HepG2 (cell line): ENCODE measurements around the gene SDK1. TPM values are rescaled to one million over a fixed set of nuclear protein-coding genes. Genes with fewer than 3 reads are reported as not detected.
A peak's percentile ranks its signal among the peaks of the same experiment; 100 is the strongest.

Experiments used
- ATAC-seq: fragments of 200-7000 bp; cut with Tn5 transposase; 3 replicates; pipeline ENCODE4 v1.9.1; 2020; ENCODE audit warnings: mild to moderate bottlenecking, moderate library complexity
- BruUV-seq: library from RNA; stranded (reverse); fragments of 400-500 nt; replicated peaks from 2 replicates; lab custom pipeline; 2021; lab: Mats Ljungman, UMichigan
- CTCF ChIA-PET: fragments of 300-600 bp; formaldehyde crosslinking; extraction: SDS; loops from one replicate; lab custom pipeline; 2021; ENCODE audit warnings: low total read pairs, inconsistent platforms, low intra/inter-chr PET ratio; lab: Yijun Ruan, JAX
- POLR2A ChIA-PET: fragments of 350-600 bp; sonication (Branson Sonifier 250); formaldehyde crosslinking; loops from one replicate; lab custom pipeline; 2020; ENCODE audit warnings: antibody characterized with exemption, inconsistent platforms; lab: Yijun Ruan, JAX
- DNase-seq: peaks from one replicate; pipeline ENCODE4 v3.0.0-alpha.2; 2015; ENCODE audit warnings: low spot score
- FAIRE-seq: peaks from 3 replicates; lab custom pipeline; 2011; peaks lifted over from hg19 to GRCh38; lab: Jason Lieb, UNC
- H2AFZ ChIP-seq: one replicate; pipeline ENCODE4 v1.6.1; 2011; ENCODE audit warnings: low read length, inconsistent platforms
- H3K27ac ChIP-seq: fragments of 300-600 bp; 3 replicates; pipeline ENCODE4 v1.8.0; 2011; ENCODE audit warnings: mixed run types, mild to moderate bottlenecking, mixed read lengths, low read length, inconsistent platforms; ENCODE audit not compliant: insufficient read depth; ENCODE audit errors: extremely low read length
- H3K27me3 ChIP-seq, 2 experiments: fragments of 200-600 bp in 1 of 2; 2 replicates in 1 of 2; 3 replicates in 1 of 2; pipeline versions ENCODE4 v1.6.0 to v1.8.0; 2011; ENCODE audit warnings: low read length in 2 of 2, mild to moderate bottlenecking in 2 of 2, moderate library complexity in 2 of 2, inconsistent platforms in 1 of 2; ENCODE audit not compliant: insufficient read depth in 2 of 2, control insufficient read depth in 1 of 2
- H3K36me3 ChIP-seq, 2 experiments: fragments of 200-600 bp in 1 of 2; replicated peaks in 1 of 2; 2 replicates in 1 of 2; 3 replicates in 1 of 2; pipeline versions ENCODE4 v1.5.1 to v1.8.0; 2011; ENCODE audit warnings: low read length in 2 of 2, inconsistent platforms in 1 of 2; ENCODE audit not compliant: insufficient read depth in 2 of 2, control insufficient read depth in 1 of 2
- H3K4me1 ChIP-seq: 2 replicates; pipeline ENCODE4 v1.5.1; 2012; ENCODE audit warnings: low read length, inconsistent platforms; ENCODE audit not compliant: insufficient read depth
- H3K4me2 ChIP-seq: 2 replicates; pipeline ENCODE4 v1.6.0; 2011; ENCODE audit warnings: low read depth, low read length, inconsistent platforms
- H3K4me3 ChIP-seq, 3 experiments: fragments of 200-600 bp in 1 of 3; sonication (generic), shearing (Covaris generic) in 1 of 3; replicated peaks in 1 of 3; 2 replicates each; pipeline ENCODE4 v1.5.1; 2011 to 2016; ENCODE audit warnings: low read length in 3 of 3, inconsistent platforms in 2 of 3, low read depth in 2 of 3, mild to moderate bottlenecking in 2 of 3, control low read depth in 1 of 3, mixed read lengths in 1 of 3; ENCODE audit not compliant: insufficient read depth in 1 of 3
- H3K79me2 ChIP-seq: one replicate; pipeline ENCODE4 v1.6.1; 2011; ENCODE audit warnings: low read length, inconsistent platforms; ENCODE audit not compliant: insufficient read depth
- H3K9ac ChIP-seq: 2 replicates; pipeline ENCODE4 v1.6.0; 2011; ENCODE audit warnings: mild to moderate bottlenecking, low read depth, low read length, inconsistent platforms; ENCODE audit not compliant: insufficient read depth
- H3K9me3 ChIP-seq: 2 replicates; pipeline ENCODE4 v1.5.1; 2012; ENCODE audit warnings: mild to moderate bottlenecking, low read length
- H4K20me1 ChIP-seq: 2 replicates; pipeline ENCODE4 v1.6.0; 2011; ENCODE audit warnings: inconsistent platforms, mild to moderate bottlenecking, low read length, moderate library complexity; ENCODE audit not compliant: insufficient read depth
- ATF7 ChIP-seq, 2 experiments: fragments of 450-650 bp in 1 of 2; sonication (generic) in 1 of 2; formaldehyde crosslinking in 1 of 2; IDR thresholded peaks; 2 replicates each; pipeline versions ENCODE4 v1.4.0 to v1.6.1; 2016 to 2020; ENCODE audit warnings: antibody characterized with exemption in 1 of 2, mild to moderate bottlenecking in 1 of 2, missing genetic modification reagents in 1 of 2
- BRF2 ChIP-seq: sonication (generic); formaldehyde crosslinking; IDR thresholded peaks from 2 replicates; pipeline ENCODE4 v1.8.1; 2022; ENCODE audit warnings: mild to moderate bottlenecking, missing genetic modification reagents
- CREB1 ChIP-seq, 2 experiments: fragments of 450-650 bp in 1 of 2; IDR thresholded peaks; 2 replicates each; pipeline ENCODE4 v1.6.1; 2016 to 2017; ENCODE audit warnings: control low read depth in 1 of 2, mild to moderate bottlenecking in 1 of 2, missing compliant biosample characterization in 1 of 2, missing genetic modification characterization in 1 of 2
- CTCF ChIP-seq: sonication (generic); formaldehyde crosslinking; IDR thresholded peaks from 2 replicates; pipeline ENCODE4 v1.5.0; 2020; ENCODE audit warnings: mild to moderate bottlenecking, missing genetic modification reagents, moderate library complexity
- MAF1 ChIP-seq: sonication (generic); formaldehyde crosslinking; IDR thresholded peaks from 2 replicates; pipeline ENCODE4 v1.5.0; 2020; ENCODE audit warnings: missing genetic modification reagents, borderline replicate concordance
- RAD21 ChIP-seq: fragments of 450-650 bp; formaldehyde crosslinking; IDR thresholded peaks from 2 replicates; pipeline ENCODE4 v1.5.0; 2020; ENCODE audit warnings: mild to moderate bottlenecking
- STAG1 ChIP-seq: sonication (generic); formaldehyde crosslinking; IDR thresholded peaks from 2 replicates; pipeline ENCODE4 v1.4.0; 2020; ENCODE audit warnings: missing genetic modification reagents
- WGBS: methylation state at CpG from one replicate; pipeline ENCODE4 v1.1.6; 2017; ENCODE audit warnings: low lambda C conversion rate; 5-methylcytosine and 5-hydroxymethylcytosine counted together
- in situ Hi-C: cut with HindIII; loops from 2 replicates; pipeline ENCODE4 v1.10.0; 2017; ENCODE audit warnings: low pct_unique_long_range_greater_than_20kb; ENCODE audit not compliant: extremely low pct_ligation_motif_present
- intact Hi-C: fragments of 100-400 bp; cut with micrococcal nuclease; formaldehyde crosslinking; loops from one replicate; pipeline ENCODE4 v1.10.0; 2022; ENCODE audit not compliant: unreplicated experiment
- polyA plus RNA-seq, 8 experiments: library from polyadenylated mRNA; depleted of rRNA in 3 of 8; stranded (reverse) in 7 of 8; unstranded in 1 of 8; fragments of >200 nt; fragmentation: Illumina TruSeq in 4 of 8; extraction: Trizol in 4 of 8; gene quantifications; 2 replicates each; pipeline versions ENCODE4 v1.2.1 to v1.2.3, GENCODE V29; 2011 to 2016; ENCODE audit warnings: low read depth in 4 of 8, missing spikeins in 1 of 8, mixed read lengths in 1 of 8; ENCODE audit not compliant: insufficient read depth in 1 of 8
- total RNA-seq, 5 experiments: library from RNA; depleted of rRNA; stranded (reverse); fragments of >200 nt; fragmentation: Illumina TruSeq; extraction: Trizol; gene quantifications; 2 replicates each; pipeline ENCODE4 v1.2.3, GENCODE V29; 2016; ENCODE audit warnings: low read depth in 1 of 5
- TF ChIP-seq, protein P1 (sequence below): sonication (generic); formaldehyde crosslinking; IDR thresholded peaks from 2 replicates; pipeline ENCODE4 v1.5.1; 2020; ENCODE audit warnings: missing genetic modification reagents, mild to moderate bottlenecking, borderline replicate concordance

The SDK1 gene
- total and polyA plus RNA-seq, 2 of the 13 experiments (the other 11 are each of a cell fraction or from before 2014, with no cell fraction given), result 0.35 to 2.4 TPM

DNA sequence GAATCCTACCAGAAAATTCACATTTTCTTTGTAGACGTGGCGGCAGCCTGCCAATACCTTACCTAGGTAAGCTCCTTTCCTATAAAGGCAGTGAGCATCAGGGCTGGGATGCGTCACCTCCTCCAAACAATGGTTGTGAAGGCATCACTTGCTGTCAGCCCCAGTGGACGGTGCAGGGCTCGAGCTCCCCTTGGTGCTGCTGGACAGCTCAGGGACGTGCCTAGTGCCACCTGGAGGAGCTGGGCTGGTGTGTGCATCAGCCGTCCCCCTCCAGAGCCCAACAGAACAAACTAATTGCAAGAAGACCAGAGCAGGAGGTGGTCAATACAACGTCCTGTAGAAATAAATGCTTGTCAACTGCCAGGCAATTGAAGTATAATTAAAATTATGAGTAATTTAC lies 863.5 kb downstream of the SDK1 start (continued):
- TF ChIP-seq CTCF (CRISPR knock-in tag) (peak; percentile 61), RAD21 (CRISPR knock-in tag) (0 out of 2 replicates have a peak, but pooled peaks have one; percentile 22), STAG1 (CRISPR knock-in tag) (peak; percentile 60)
- TF ChIP-seq, protein P1, sequence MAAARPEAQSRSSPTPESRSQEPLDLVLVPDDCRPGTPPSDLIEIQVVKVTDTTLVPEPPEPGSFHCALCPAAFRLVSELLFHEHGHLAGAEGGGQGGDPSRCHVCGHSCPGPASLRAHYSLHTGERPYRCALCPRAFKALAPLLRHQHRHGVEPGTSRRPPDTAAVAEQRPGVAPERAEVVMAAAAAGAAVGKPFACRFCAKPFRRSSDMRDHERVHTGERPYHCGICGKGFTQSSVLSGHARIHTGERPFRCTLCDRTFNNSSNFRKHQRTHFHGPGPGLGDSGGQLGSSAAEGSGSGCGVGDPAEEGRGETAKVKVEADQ (CRISPR knock-in tag), result no peak

GRCh38 chr7:4166340-4166739 lies 865.3 kb downstream of the SDK1 start:
- Histone ChIP-seq H4K20me1 (no peaks in the 10 kb centered on the region), H2AFZ (no peak overlapping the region), H3K36me3 (no peaks in the 10 kb centered on the region), H3K4me2 (no peak overlapping the region), H3K27me3 (no peaks in the 10 kb centered on the region), H3K79me2 (no peaks in the 10 kb centered on the region), H3K4me3 (no peak overlapping the region), H3K9me3 (no peaks in the 10 kb centered on the region), H3K27ac (no peak overlapping the region), H3K9ac (no peak overlapping the region), H3K4me1 (no peaks in the 10 kb centered on the region)
- ChIA-PET CTCF (no interaction called here), POLR2A (no interaction called here)
- no TSS peak for BruUV-seq
- intact Hi-C loops, result no loop called here
- no peak for FAIRE-seq
- peak; percentile 13; the same call in 1 of the 2 replicates for TF ChIP-seq ATF7 (IDR thresholded peaks at IDR 0.05)
- TF ChIP-seq ATF7 (CRISPR knock-in tag; IDR thresholded peaks at IDR 0.05), result no peak
- peak; percentile 80 for TF ChIP-seq CREB1 (IDR thresholded peaks at IDR 0.05)
- no peak for TF ChIP-seq CREB1 (CRISPR knock-in tag; IDR thresholded peaks at IDR 0.05)
- TF ChIP-seq MAF1 (CRISPR knock-in tag), result no peak
- no peak for TF ChIP-seq BRF2 (CRISPR knock-in tag)
- ATAC-seq, result no peak
- no peak for DNase-seq
- in situ Hi-C loops, result no loop called here
- 90% methylated on average over 7 of the region's 14 CpGs for WGBS
